Measurements from ENCODE around the gene SNX10.

- TF ChIP-seq CTCF (IDR thresholded peaks at IDR 0.05; ENCODE audit: control extremely low read depth in 1 of 3, insufficient read depth in 1 of 3, low read depth in 1 of 3, low read length in 3 of 3) (no peak), HDAC6 (IDR thresholded peaks at IDR 0.05; ENCODE audit: low read depth, low read length) (no peak), JUN (IDR thresholded peaks at IDR 0.05; ENCODE audit: low read depth, low read length) (no peak), SAP30 (IDR thresholded peaks at IDR 0.05; ENCODE audit: insufficient read depth, insufficient replicate concordance, low read length) (no peak), MAX (IDR thresholded peaks at IDR 0.05) (no peak), POLR2A (IDR thresholded peaks at IDR 0.05; ENCODE audit: control extremely low read depth in 1 of 2, low read depth in 2 of 2, low read length in 2 of 2) (no peak), BACH1 (IDR thresholded peaks at IDR 0.05; ENCODE audit: low read length) (no peak), CEBPB (IDR thresholded peaks at IDR 0.05; ENCODE audit: low read depth, low read length) (no peak), RFX5 (IDR thresholded peaks at IDR 0.05; ENCODE audit: borderline replicate concordance, low read depth, low read length) (no peak), TAF1 (IDR thresholded peaks at IDR 0.05; ENCODE audit: low read depth, low read length) (no peak), CTBP2 (IDR thresholded peaks at IDR 0.05; ENCODE audit: borderline replicate concordance, insufficient read depth, insufficient read length, low read length) (no peak), SP1 (IDR thresholded peaks at IDR 0.05; ENCODE audit: low read depth, low read length) (no peak), ATF3 (IDR thresholded peaks at IDR 0.05; ENCODE audit: insufficient read depth, low read depth, low read length) (no peak), POLR2AphosphoS5 (IDR thresholded peaks at IDR 0.05; ENCODE audit: low read depth, low read length) (no peak)
Observed at GRCh38 chr7:26340476-26341018, 48.9 kb downstream of the SNX10 start.

All from H1 (cell line).